Left ventricle myocardium inferior (tissue), 1 donor: ENCODE results near the gene MAMDC2. TPM values are rescaled to one million over a fixed set of nuclear protein-coding genes. Genes with fewer than 3 reads are reported as not detected.

Experiments
- DNase-seq: peaks from one replicate; pipeline ENCODE4 v3.0.0-alpha.2; 2020
- H3K27ac ChIP-seq: fragments of 200-600 bp; replicated peaks from 2 replicates; pipeline ENCODE4 v1.8.0; 2021
- H3K27me3 ChIP-seq: fragments of 200-600 bp; 2 replicates; pipeline ENCODE4 v1.8.0; 2021; ENCODE audit warnings: low read depth
- H3K36me3 ChIP-seq: fragments of 200-600 bp; 2 replicates; pipeline ENCODE4 v1.8.0; 2021
- H3K4me1 ChIP-seq: fragments of 200-600 bp; 2 replicates; pipeline ENCODE4 v1.8.0; 2021
- H3K4me3 ChIP-seq: fragments of 200-600 bp; 2 replicates; pipeline ENCODE4 v1.8.0; 2021; ENCODE audit warnings: mild to moderate bottlenecking, moderate library complexity
- H3K9me3 ChIP-seq: fragments of 200-600 bp; replicated peaks from 2 replicates; pipeline ENCODE4 v1.8.0; 2021
- CTCF ChIP-seq: fragments of 200-600 bp; IDR thresholded peaks from 2 replicates; pipeline ENCODE4 v1.8.0; 2021; ENCODE audit warnings: antibody characterized with exemption, mild to moderate bottlenecking, borderline replicate concordance
- intact Hi-C: fragments of 100-400 bp; cut with micrococcal nuclease; formaldehyde crosslinking; loops from one replicate; pipeline ENCODE4 v1.11.0; 2022
- total RNA-seq: library from RNA; stranded (reverse); fragmentation: NEBNext Ultra II Directional; extraction: Animal tissue kit (Norgen Biotek cat#: 25700); gene quantifications from one replicate; pipeline ENCODE4 v1.2.1, GENCODE V29; 2021
- donor health status: DM: no; HTN: yes; CAD: no; lungs with severe emphysema.

MAMDC2 gene
- total RNA-seq, 1 donor from 2014 or later: 9.0 TPM

GRCh38 chr9:70044490-70045307 is 1.1 kb downstream of the MAMDC2 start:
- peaks cover 70% of the 10 kb centered on the region for H3K4me1 ChIP-seq
- no peaks in the 10 kb centered on the region for H3K36me3 ChIP-seq

GRCh38 chr9:70045452-70045851 is 1.8 kb downstream of the MAMDC2 start:
- Histone ChIP-seq H3K36me3 (no peaks in the 10 kb centered on the region), H3K4me3 (peak overlapping the region; percentile 72), H3K4me1 (peaks cover 72% of the 10 kb centered on the region), H3K27ac (peak overlapping the region; percentile 81), H3K9me3 (no peaks in the 10 kb centered on the region), H3K27me3 (peaks cover 26% of the 10 kb centered on the region)
- intact Hi-C loops: no loop called here
- TF ChIP-seq CTCF: no peak
- DNase-seq: no peak

More at GRCh38 chr9:70044490-70045307, 1.1 kb downstream of the MAMDC2 start:
- peaks cover 26% of the 10 kb centered on the region for H3K27me3 ChIP-seq
- no peak for TF ChIP-seq CTCF
- intact Hi-C loops: no loop called here
- H3K9me3 ChIP-seq: no peaks in the 10 kb centered on the region
- H3K4me3 ChIP-seq: peak overlapping the region; percentile 72
- H3K27ac ChIP-seq: peak overlapping the region; percentile 81
- peak; percentile 25 for DNase-seq

- Histone ChIP-seq H3K27ac (peak overlapping the region; percentile 81), H3K9me3 (no peaks in the 10 kb centered on the region), H3K4me1 (peaks cover 69% of the 10 kb centered on the region), H3K27me3 (peaks cover 24% of the 10 kb centered on the region), H3K36me3 (no peaks in the 10 kb centered on the region), H3K4me3 (peak overlapping the region; percentile 72)
- intact Hi-C loops: no loop called here
- no peak for TF ChIP-seq CTCF
- DNase-seq: peak; percentile 25
These were observed 2.8 kb downstream of the MAMDC2 start for GRCh38 chr9:70046274-70047070.

GRCh38 chr9:70049236-70049635 is 5.6 kb downstream of the MAMDC2 start:
- Histone ChIP-seq H3K27ac (peak overlapping the region; percentile 83), H3K27me3 (peaks cover under 1% of the 10 kb centered on the region), H3K36me3 (no peaks in the 10 kb centered on the region), H3K9me3 (no peaks in the 10 kb centered on the region), H3K4me1 (peaks cover 71% of the 10 kb centered on the region), H3K4me3 (peak overlapping the region; percentile 11)
- intact Hi-C loops: no loop called here
- TF ChIP-seq CTCF: no peak
- peak; percentile 52 for DNase-seq

- Histone ChIP-seq H3K27me3 (no peaks in the 10 kb centered on the region), H3K4me1 (peaks cover 72% of the 10 kb centered on the region), H3K36me3 (no peaks in the 10 kb centered on the region), H3K4me3 (peak overlapping the region; percentile 11), H3K9me3 (no peaks in the 10 kb centered on the region), H3K27ac (peak overlapping the region; percentile 83)
- TF ChIP-seq CTCF: no peak
- peak; percentile 83 for DNase-seq
- intact Hi-C loops: no loop called here
These were observed 6.1 kb downstream of the MAMDC2 start for GRCh38 chr9:70049672-70050271.
